Measurements from ENCODE around the gene ACADS.

ACADS gene

GRCh38 chr12:120702637-120703036 lies 23.0 kb upstream of the ACADS start:
- DNase-seq, result no peak

- no peak for DNase-seq
Measured at GRCh38 chr12:120703311-120703942, 22.2 kb upstream of the ACADS start.

- DNase-seq, result no peak
Measured at GRCh38 chr12:120705618-120706017, 20.0 kb upstream of the ACADS start.

- no peak for DNase-seq
Measured at GRCh38 chr12:120706029-120706428, 19.6 kb upstream of the ACADS start.

GRCh38 chr12:120708651-120709050 lies 17.0 kb upstream of the ACADS start:
- DNase-seq, result no peak

GRCh38 chr12:120710031-120710804 lies 15.4 kb upstream of the ACADS start, which contains the start of gene UNC119B:
Gene UNC119B, plus strand, starts transcription at chr12:120710458. Its CDS starts 17 bp downstream, at chr12:120710475.
- no peak for DNase-seq

GRCh38 chr12:120710805-120711296 lies 14.8 kb upstream of the ACADS start:
- DNase-seq, result no peak

GRCh38 chr12:120711411-120711810 lies 14.2 kb upstream of the ACADS start:
- DNase-seq, result no peak

- DNase-seq, result no peak
Measured at GRCh38 chr12:120712610-120713009, 13.0 kb upstream of the ACADS start.

GRCh38 chr12:120713861-120714482 lies 11.7 kb upstream of the ACADS start:
- peak; percentile 21 for DNase-seq

- no peak for DNase-seq
Measured at GRCh38 chr12:120718055-120718454, 7.6 kb upstream of the ACADS start.

- DNase-seq, result no peak
Measured at GRCh38 chr12:120719072-120719471, 6.6 kb upstream of the ACADS start.

- no peak for DNase-seq
Measured at GRCh38 chr12:120719496-120720233, 6.0 kb upstream of the ACADS start.

- DNase-seq, result no peak
Measured at GRCh38 chr12:120720234-120720986, 5.2 kb upstream of the ACADS start.

- DNase-seq, result no peak
Measured at GRCh38 chr12:120720987-120721801, 4.4 kb upstream of the ACADS start.

- no peak for DNase-seq
Measured at GRCh38 chr12:120721866-120722265, 3.8 kb upstream of the ACADS start.

GRCh38 chr12:120722784-120723183 lies 2.8 kb upstream of the ACADS start:
- no peak for DNase-seq

- no peak for DNase-seq
Measured at GRCh38 chr12:120724720-120725119, 906 bp upstream of the ACADS start.

- DNase-seq, result no peak
Measured at GRCh38 chr12:120725151-120725658, 421 bp upstream of the ACADS start.

- DNase-seq, result no peak
Measured at GRCh38 chr12:120726510-120726793, 826 bp downstream of the ACADS start.

- no peak for DNase-seq
Measured at GRCh38 chr12:120726961-120727360, 1.3 kb downstream of the ACADS start.

All from NCI-H524 treated with DMSO at 0.1 percent for 48 hours (cell line).